HCT116 (cell line): Measurements from ENCODE around the gene PRKN. TPM values are rescaled to one million over a fixed set of nuclear protein-coding genes. Genes with fewer than 3 reads are reported as not detected.

Experiments
- ATAC-seq: fragments of 200-7000 bp; cut with Tn5 transposase; 2 replicates; pipeline ENCODE4 v1.9.1; 2020; ENCODE audit warnings: mild to moderate bottlenecking, moderate library complexity
- BruUV-seq: library from RNA; stranded (reverse); fragments of 400-500 nt; replicated peaks from 2 replicates; lab custom pipeline; 2021; lab: Mats Ljungman, UMichigan
- CTCF ChIA-PET: fragments of 300-600 bp; sonication (Branson Sonifier 250); formaldehyde crosslinking; loops from one replicate; lab custom pipeline; 2021; ENCODE audit warnings: antibody characterized with exemption; lab: Charles Lee
- POLR2A ChIA-PET: fragments of 300-600, 350-600 bp; sonication (Branson Sonifier 250); formaldehyde crosslinking; loops from one replicate; lab custom pipeline; 2021; ENCODE audit warnings: antibody characterized with exemption; lab: Charles Lee
- RAD21 ChIA-PET, 2 experiments: fragments of 300-600 bp; sonication (Branson Sonifier 250); formaldehyde crosslinking; loops; one replicate each; lab custom pipeline; 2023; ENCODE audit warnings: low total read pairs in 2 of 2; ENCODE audit not compliant: uncharacterized antibody in 2 of 2, unreplicated experiment in 2 of 2, low non-redundant PET in 1 of 2; lab: Charles Lee
- DNase-seq: peaks from one replicate; pipeline ENCODE4 v3.0.0-alpha.2; 2010; ENCODE audit warnings: low read depth, low spot score
- H2AFZ ChIP-seq: fragments of 200-600 bp; shearing (Covaris generic), sonication (generic); 2 replicates; pipeline ENCODE4 v1.6.1; 2017; ENCODE audit warnings: low read depth, mixed run types, mixed read lengths, antibody characterized with exemption, low read length; ENCODE audit not compliant: poor library complexity, severe bottlenecking
- H3K27ac ChIP-seq: 2 replicates; pipeline ENCODE4 v1.5.1; 2012; ENCODE audit warnings: low read depth, low read length
- H3K27me3 ChIP-seq: fragments of 200-600 bp; sonication (generic); 2 replicates; pipeline ENCODE4 v1.6.1; 2016; ENCODE audit warnings: mixed run types, low read length, mixed read lengths; ENCODE audit not compliant: insufficient read depth
- H3K36me3 ChIP-seq, 2 experiments: fragments of 200-500 bp in 1 of 2; fragments of 200-600 bp in 1 of 2; sonication (Bioruptor generic) in 1 of 2; sonication (generic) in 1 of 2; 2 replicates each; pipeline versions ENCODE4 v1.5.1 to v1.6.1; 2014 to 2016; ENCODE audit warnings: low read length in 2 of 2, inconsistent platforms in 1 of 2, mixed read lengths in 1 of 2, mixed run types in 1 of 2; ENCODE audit not compliant: insufficient read depth in 2 of 2, control insufficient read depth in 1 of 2
- H3K4me1 ChIP-seq, 2 experiments: fragments of 200-600 bp in 1 of 2; sonication (generic) in 1 of 2; 2 replicates each; pipeline versions ENCODE4 v1.5.1 to v1.6.1; 2012 to 2017; ENCODE audit warnings: low read length in 2 of 2, inconsistent platforms in 1 of 2, mild to moderate bottlenecking in 1 of 2, mixed read lengths in 1 of 2, mixed run types in 1 of 2, moderate library complexity in 1 of 2; ENCODE audit not compliant: insufficient read depth in 2 of 2, control insufficient read depth in 1 of 2
- H3K4me2 ChIP-seq: fragments of 200-600 bp; sonication (generic); 2 replicates; pipeline ENCODE4 v1.6.1; 2017; ENCODE audit warnings: mixed run types, low read length, mixed read lengths
- H3K4me3 ChIP-seq, 2 experiments: fragments of 200-600 bp in 1 of 2; sonication (generic) in 1 of 2; replicated peaks in 1 of 2; 2 replicates each; pipeline ENCODE4 v1.5.1; 2011 to 2016; ENCODE audit warnings: low read length in 2 of 2, control low read depth in 1 of 2, low read depth in 1 of 2, mild to moderate bottlenecking in 1 of 2, mixed read lengths in 1 of 2, mixed run types in 1 of 2
- H3K79me2 ChIP-seq: fragments of 200-600 bp; sonication (generic); 2 replicates; pipeline ENCODE4 v1.6.1; 2017; ENCODE audit warnings: mild to moderate bottlenecking, mixed run types, low read length, moderate library complexity, mixed read lengths; ENCODE audit not compliant: insufficient read depth
- H3K9ac ChIP-seq: fragments of 200-600 bp; sonication (generic); 2 replicates; pipeline ENCODE4 v1.6.1; 2016; ENCODE audit warnings: low read length, mixed read lengths
- H3K9me2 ChIP-seq: fragments of 200-600 bp; sonication (generic), shearing (Covaris generic); 2 replicates; pipeline ENCODE4 v1.6.1; 2017; ENCODE audit warnings: mixed run types, mild to moderate bottlenecking, moderate library complexity; ENCODE audit not compliant: insufficient read depth
- H3K9me3 ChIP-seq, 2 experiments: fragments of 200-500 bp in 1 of 2; fragments of 200-600 bp in 1 of 2; sonication (Bioruptor generic) in 1 of 2; sonication (generic) in 1 of 2; 2 replicates each; pipeline ENCODE4 v1.6.1; 2014 to 2017; ENCODE audit warnings: low read length in 2 of 2, mixed read lengths in 2 of 2, inconsistent platforms in 1 of 2, low read depth in 1 of 2, mild to moderate bottlenecking in 1 of 2, mixed run types in 1 of 2, moderate library complexity in 1 of 2; ENCODE audit not compliant: control insufficient read depth in 1 of 2, insufficient read depth in 1 of 2
- H4K20me1 ChIP-seq: fragments of 200-600 bp; sonication (generic), shearing (Covaris generic); 2 replicates; pipeline ENCODE4 v1.6.1; 2017; ENCODE audit warnings: mixed run types, mild to moderate bottlenecking, moderate library complexity; ENCODE audit not compliant: insufficient read depth
- ATF3 ChIP-seq: IDR thresholded peaks from 2 replicates; pipeline ENCODE4 v1.6.1; 2012
- CTCF ChIP-seq, 3 experiments: fragments of 200-600 bp in 1 of 3; sonication (generic) in 1 of 3; IDR thresholded peaks in 2 of 3; conservative IDR thresholded peaks in 1 of 3; 2 replicates each; pipeline ENCODE4 v1.5.1; 2012 to 2017; ENCODE audit warnings: low read depth in 2 of 3, low read length in 2 of 3, antibody characterized with exemption in 1 of 3, borderline replicate concordance in 1 of 3, control low read depth in 1 of 3, mild to moderate bottlenecking in 1 of 3, mixed read lengths in 1 of 3, mixed run types in 1 of 3, moderate library complexity in 1 of 3; ENCODE audit not compliant: insufficient read depth in 1 of 3
- FOSL1 ChIP-seq: IDR thresholded peaks from 2 replicates; pipeline ENCODE4 v1.6.1; 2012; ENCODE audit warnings: low read depth
- MAX ChIP-seq: IDR thresholded peaks from 2 replicates; pipeline ENCODE4 v1.6.1; 2012
- POLR2A ChIP-seq: IDR thresholded peaks from 2 replicates; pipeline ENCODE4 v1.7.0; 2011; ENCODE audit warnings: borderline replicate concordance; ENCODE audit not compliant: insufficient read depth, insufficient read length; ENCODE audit errors: extremely low read depth
- POLR2AphosphoS5 ChIP-seq: IDR thresholded peaks from 2 replicates; pipeline ENCODE4 v1.6.1; 2011; ENCODE audit warnings: mild to moderate bottlenecking, low read depth, low read length, moderate library complexity
- SP1 ChIP-seq: IDR thresholded peaks from 2 replicates; pipeline ENCODE4 v1.6.1; 2012; ENCODE audit warnings: low read depth
- TCF7L2 ChIP-seq: IDR thresholded peaks from 2 replicates; pipeline ENCODE4 v1.7.0; 2011; ENCODE audit warnings: borderline replicate concordance, inconsistent platforms; ENCODE audit not compliant: insufficient read depth, insufficient read length; ENCODE audit errors: extremely low read depth
- YY1 ChIP-seq: IDR thresholded peaks from 2 replicates; pipeline ENCODE4 v1.6.1; 2011; ENCODE audit warnings: low read length, low read depth, moderate library complexity, mild to moderate bottlenecking; ENCODE audit not compliant: insufficient replicate concordance; ENCODE audit errors: extremely low read depth
- ZBTB33 ChIP-seq: IDR thresholded peaks from 2 replicates; pipeline ENCODE4 v1.6.1; 2011; ENCODE audit warnings: mild to moderate bottlenecking, low read length, moderate library complexity; ENCODE audit not compliant: insufficient replicate concordance; ENCODE audit errors: extremely low read depth
- ZNF274 ChIP-seq: fragments of 200-500 bp; sonication (Bioruptor generic); IDR thresholded peaks from 2 replicates; pipeline ENCODE4 v1.6.1; 2014; ENCODE audit warnings: mild to moderate bottlenecking, low read depth, low read length, inconsistent platforms
- intact Hi-C: fragments of 100-400 bp; cut with micrococcal nuclease; formaldehyde crosslinking; loops from 2 replicates; pipeline ENCODE4 v1.10.0; 2022
- total RNA-seq: library from RNA; stranded (reverse); gene quantifications from one replicate; pipeline ENCODE4 v1.2.1, GENCODE V29; 2021; ENCODE audit not compliant: unreplicated experiment

The PRKN gene
- total RNA-seq, 1 experiment from 2014 or later, result 2.6 TPM

- TF ChIP-seq CTCF (IDR thresholded peaks at IDR 0.05 in 2 of 3, conservative IDR thresholded peaks at IDR 0.05 in 1 of 3; ENCODE audit: borderline replicate concordance in 1 of 3, insufficient read depth in 1 of 3, low read depth in 2 of 3, low read length in 2 of 3), result no peak
- TF ChIP-seq MAX, result no peak
- TF ChIP-seq, all 23 proteins: peak for 0
These were observed 459.9 kb downstream of the PRKN start (continued) for GRCh38 chr6:162267641-162268040.

GRCh38 chr6:162267126-162267525, 460.4 kb downstream of the PRKN start:
- Histone ChIP-seq H3K79me2 (no peaks in the 10 kb centered on the region), H3K9ac (no peak overlapping the region), H3K9me3 (no peaks in the 10 kb centered on the region), H3K4me1 (no peaks in the 10 kb centered on the region), H3K27me3 (no peaks in the 10 kb centered on the region), H4K20me1 (no peaks in the 10 kb centered on the region), H3K4me2 (no peak overlapping the region), H2AFZ (no peak overlapping the region), H3K27ac (no peak overlapping the region), H3K36me3 (no peaks in the 10 kb centered on the region), H3K4me3 (no peak overlapping the region), H3K9me2 (no peaks in the 10 kb centered on the region)
- TF ChIP-seq ZNF274 (no peak), TCF7L2 (no peak), ZBTB33 (no peak), FOSL1 (no peak), YY1 (no peak), ATF3 (no peak), POLR2AphosphoS5 (no peak), MAX (no peak), CTCF (IDR thresholded peaks at IDR 0.05 in 2 of 3, conservative IDR thresholded peaks at IDR 0.05 in 1 of 3; ENCODE audit: borderline replicate concordance in 1 of 3, insufficient read depth in 1 of 3, low read depth in 2 of 3, low read length in 2 of 3) (no peak), SP1 (no peak), POLR2A (no peak)
- ChIA-PET RAD21 (no interaction called here), POLR2A (no interaction called here), CTCF (no interaction called here)
- DNase-seq, result no peak
- ATAC-seq, result no peak
- intact Hi-C loops, result no loop called here
- BruUV-seq, result no TSS peak
